Type B pancreatic cell (in vitro differentiated cells): ENCODE results near the gene PDE3A. TPM values are rescaled to one million over a fixed set of nuclear protein-coding genes. Genes with fewer than 3 reads are reported as not detected.
"Not testable (repeated sequence)": the region's sequence is repeated elsewhere in the genome, so short reads cannot be mapped to it uniquely, and the experiment has no call there.

Source experiments
- DNase-seq: peaks from one replicate; pipeline ENCODE4 v3.0.0; 2021; ENCODE audit warnings: mixed read lengths; ENCODE audit not compliant: unreplicated experiment; ENCODE audit errors: extremely low spot score
- H3K27ac Mint-ChIP-seq: 2 replicates; pipeline ENCODE4 v1.8.0; 2021; ENCODE audit warnings: mild to moderate bottlenecking, mixed read lengths
- H3K27me3 Mint-ChIP-seq: 2 replicates; pipeline ENCODE4 v1.8.0; 2021; ENCODE audit warnings: mixed read lengths
- H3K36me3 Mint-ChIP-seq: 2 replicates; pipeline ENCODE4 v1.8.0; 2021; ENCODE audit warnings: mixed read lengths
- H3K4me1 Mint-ChIP-seq: one replicate; pipeline ENCODE4 v1.8.0; 2021; ENCODE audit warnings: mixed read lengths; ENCODE audit not compliant: unreplicated experiment
- H3K4me3 Mint-ChIP-seq: 2 replicates; pipeline ENCODE4 v1.8.0; 2021; ENCODE audit warnings: mild to moderate bottlenecking, mixed read lengths
- H3K9me3 Mint-ChIP-seq: 2 replicates; pipeline ENCODE4 v1.8.0; 2021; ENCODE audit warnings: mixed read lengths
- CTCF ChIP-seq: fragments of 200-600 bp; sonication (generic); conservative IDR thresholded peaks from 2 replicates; pipeline ENCODE4 v1.5.0; 2021; ENCODE audit warnings: antibody characterized with exemption, mild to moderate bottlenecking
- total RNA-seq: library from RNA; stranded (reverse); gene quantifications from 2 replicates; pipeline ENCODE4 v1.2.1, GENCODE V29; 2021; ENCODE audit warnings: low replicate concordance

The PDE3A gene
- total RNA-seq, 1 donor from 2014 or later, result 19.7 TPM

GRCh38 chr12:20604408-20605067 is 236.2 kb downstream of the PDE3A start:
- no peak for DNase-seq
- Mint-ChIP-seq H3K4me1 (no peaks in the 10 kb centered on the region), H3K4me3 (no peak overlapping the region), H3K9me3 (no peaks in the 10 kb centered on the region), H3K36me3 (no peaks in the 10 kb centered on the region), H3K27me3 (no peaks in the 10 kb centered on the region), H3K27ac (no peak overlapping the region)
- no peak for TF ChIP-seq CTCF

DNA sequence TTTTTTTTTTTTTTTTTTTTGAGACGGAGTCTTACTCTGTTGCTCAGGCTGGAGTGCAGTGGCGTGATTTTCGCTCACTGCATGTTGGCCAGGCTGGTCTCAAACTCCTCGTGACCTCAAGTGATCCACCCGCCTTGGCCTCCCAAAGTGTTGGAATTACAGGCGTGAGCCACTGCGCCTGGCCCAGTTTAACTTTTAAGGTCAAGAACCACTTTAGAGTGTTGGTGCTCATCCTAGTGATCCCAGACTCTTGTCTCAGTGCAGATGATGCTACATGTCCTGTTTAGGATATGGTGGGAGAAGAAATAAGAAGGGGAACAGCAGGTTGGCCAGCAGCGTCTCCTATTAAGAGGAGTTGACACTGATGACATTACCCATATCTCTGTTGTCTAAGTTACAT is 246.7 kb downstream of the PDE3A start:
- not testable (repeated sequence) for DNase-seq, H3K4me3 Mint-ChIP-seq, H3K9me3 Mint-ChIP-seq, H3K4me1 Mint-ChIP-seq, H3K36me3 Mint-ChIP-seq, H3K27me3 Mint-ChIP-seq, H3K27ac Mint-ChIP-seq

DNA sequence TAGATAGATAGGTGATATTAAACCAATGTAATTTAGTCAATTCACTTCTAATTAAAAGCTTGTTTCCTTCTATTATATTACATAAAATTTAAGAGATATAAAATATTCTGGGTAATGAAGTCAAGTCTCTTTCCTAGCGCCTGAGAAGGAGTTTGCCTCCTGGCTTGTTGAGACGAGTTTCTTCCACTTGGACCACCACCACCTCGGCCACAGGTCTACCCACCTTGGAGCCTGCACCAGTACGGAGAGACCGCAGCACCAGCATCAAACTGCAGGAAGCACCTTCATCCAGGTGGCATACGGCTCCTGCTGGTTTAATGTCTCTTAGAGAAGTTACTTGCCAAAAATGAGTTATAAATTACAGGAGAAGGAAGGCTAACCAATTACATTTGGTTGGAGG is 247.8 kb downstream of the PDE3A start:
- Mint-ChIP-seq H3K36me3 (peaks cover 7% of the 10 kb centered on the region), H3K4me3 (no peak overlapping the region), H3K27me3 (no peaks in the 10 kb centered on the region), H3K27ac (no peak overlapping the region), H3K4me1 (no peaks in the 10 kb centered on the region), H3K9me3 (no peaks in the 10 kb centered on the region)
- no peak for DNase-seq
- TF ChIP-seq CTCF, result no peak

- H3K4me1 Mint-ChIP-seq, result no peaks in the 10 kb centered on the region
- no peak overlapping the region for H3K4me3 Mint-ChIP-seq
- H3K27me3 Mint-ChIP-seq, result no peaks in the 10 kb centered on the region
- no peak overlapping the region for H3K27ac Mint-ChIP-seq
- TF ChIP-seq CTCF, result no peak
- H3K9me3 Mint-ChIP-seq, result no peaks in the 10 kb centered on the region
- H3K36me3 Mint-ChIP-seq, result peaks cover 15% of the 10 kb centered on the region
- DNase-seq, result no peak
These were observed 251.9 kb downstream of the PDE3A start for GRCh38 chr12:20620261-20620660.

DNA sequence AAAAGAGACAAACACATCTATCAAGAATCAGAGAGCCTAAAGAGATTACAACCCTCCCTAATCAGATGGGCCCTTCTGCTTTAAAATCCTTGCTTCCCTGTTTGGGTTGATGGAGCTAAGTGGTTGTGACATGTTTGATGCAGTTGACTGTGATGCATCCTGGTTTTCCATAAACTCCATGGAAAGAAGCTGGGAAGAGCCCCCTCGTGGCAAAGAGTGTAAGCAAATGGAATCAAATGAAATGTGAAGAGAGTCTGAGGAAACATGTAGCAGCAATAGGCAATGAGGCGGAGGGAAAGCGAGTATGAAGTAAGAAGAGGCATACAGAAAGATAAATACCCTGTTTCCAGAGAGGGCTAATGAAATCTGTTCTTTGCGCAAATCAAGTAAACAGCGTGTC is 256.4 kb downstream of the PDE3A start:
- no peaks in the 10 kb centered on the region for H3K9me3 Mint-ChIP-seq
- no peaks in the 10 kb centered on the region for H3K27me3 Mint-ChIP-seq
- H3K4me3 Mint-ChIP-seq, result no peak overlapping the region
- no peak overlapping the region for H3K27ac Mint-ChIP-seq
- peak; percentile 68 for TF ChIP-seq CTCF
- DNase-seq, result no peak
- H3K36me3 Mint-ChIP-seq, result peaks cover 10% of the 10 kb centered on the region
- H3K4me1 Mint-ChIP-seq, result no peaks in the 10 kb centered on the region

- Mint-ChIP-seq H3K27me3 (no peaks in the 10 kb centered on the region), H3K4me3 (no peak overlapping the region), H3K4me1 (no peaks in the 10 kb centered on the region), H3K36me3 (peaks cover 10% of the 10 kb centered on the region), H3K9me3 (no peaks in the 10 kb centered on the region), H3K27ac (no peak overlapping the region)
- TF ChIP-seq CTCF, result no peak
- DNase-seq, result no peak
These were observed 257.2 kb downstream of the PDE3A start for GRCh38 chr12:20625531-20625930.
